IPS DF 19.7 (cell line): ENCODE results near the gene FBXW8.

Source experiments
- DNase-seq: peaks from one replicate; pipeline ENCODE4 v3.0.0-alpha.2; 2013; ENCODE audit warnings: low read depth, low spot score

The FBXW8 gene

DNA sequence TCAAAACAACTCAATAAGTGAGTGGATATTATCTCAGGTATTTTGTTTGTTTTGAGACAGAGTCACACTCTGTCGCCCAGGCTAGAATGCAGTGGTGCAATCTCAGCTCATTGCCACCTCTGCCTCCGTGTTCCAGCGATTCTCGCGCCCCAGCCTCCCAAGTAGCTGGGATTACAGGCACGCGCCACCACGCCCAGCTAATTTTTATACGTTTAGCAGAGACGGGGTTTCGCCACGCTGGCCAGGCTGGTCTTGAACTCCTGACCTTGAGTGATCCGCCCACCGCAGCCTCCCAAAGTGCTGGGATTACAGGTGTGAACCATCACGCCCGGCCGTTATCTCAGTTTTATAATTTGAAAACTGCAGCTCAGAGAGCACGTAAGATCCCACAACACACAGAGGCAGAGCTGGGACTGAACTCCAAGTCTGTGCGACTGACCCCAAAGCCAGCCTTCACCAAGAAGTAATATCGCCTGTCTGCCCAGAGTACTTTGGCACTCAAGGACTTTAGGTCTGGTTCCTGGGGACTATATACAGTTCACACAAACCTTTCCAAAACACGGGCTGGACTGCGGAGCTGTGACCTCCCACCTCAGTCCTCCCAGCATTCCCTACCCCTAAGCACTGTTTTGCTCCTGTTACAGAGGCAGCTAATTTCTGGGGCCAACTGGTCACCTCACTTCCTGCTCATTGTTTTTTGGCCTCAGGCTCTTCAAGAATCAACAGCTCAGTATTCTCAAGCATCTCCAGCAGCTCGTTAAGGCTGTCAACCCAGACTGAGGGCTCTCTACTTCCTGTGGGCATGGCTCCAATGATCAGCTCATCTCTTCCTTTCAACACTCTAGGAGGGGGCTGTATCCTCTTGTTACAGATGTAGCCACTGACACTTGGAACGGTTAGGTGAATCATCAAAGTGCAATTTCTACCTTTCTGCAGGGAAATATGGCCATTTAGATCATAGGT lies 165.9 kb downstream of the FBXW8 start:
- no peak for DNase-seq

DNA sequence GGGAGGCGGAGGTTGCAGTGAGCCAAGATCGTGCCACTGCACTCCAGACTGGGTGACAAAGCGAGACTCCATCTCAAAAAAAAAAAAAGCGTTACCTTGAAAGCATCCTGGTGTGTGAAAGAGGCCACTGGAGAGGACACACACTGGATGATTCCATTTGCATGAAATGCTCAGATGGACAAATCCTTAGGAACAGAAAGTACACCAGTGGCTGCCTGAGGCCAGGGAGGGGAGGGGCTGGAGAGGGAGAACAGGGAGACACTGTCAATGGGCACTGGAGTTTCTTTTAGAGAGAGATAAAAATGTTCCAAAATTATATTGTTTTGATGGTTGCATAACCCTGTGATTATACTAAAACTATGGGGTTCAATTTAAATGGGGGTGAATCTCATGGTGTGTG lies 168.7 kb downstream of the FBXW8 start:
- no peak for DNase-seq

DNA sequence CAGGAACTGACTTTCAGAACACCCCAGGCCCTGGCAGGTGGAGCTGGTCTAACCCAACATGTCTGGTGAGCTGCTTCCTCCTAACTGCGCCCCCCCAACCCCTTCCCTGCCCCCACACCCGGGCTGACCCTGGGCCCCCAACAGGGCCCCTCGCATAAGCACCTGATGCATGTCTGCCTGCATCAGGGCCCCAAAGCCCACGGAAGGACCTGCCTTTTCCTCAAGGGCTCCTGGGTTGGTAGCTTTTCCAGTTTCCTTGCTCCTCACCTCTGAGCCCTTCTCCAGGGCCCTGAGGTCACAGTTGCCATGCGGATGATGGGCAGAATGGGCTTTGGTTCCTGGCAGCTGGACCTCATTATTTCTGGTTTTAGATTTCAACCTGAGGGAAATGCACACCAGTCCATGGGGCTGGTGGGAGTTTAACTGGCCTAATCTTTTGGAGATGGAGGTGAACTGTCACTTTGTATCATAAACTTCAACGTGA lies 170.0 kb downstream of the FBXW8 start:
- no peak for DNase-seq
